ENCODE results near the gene ZNF26. TPM values are rescaled to one million over a fixed set of nuclear protein-coding genes. Genes with fewer than 3 reads are reported as not detected.

ZNF26 gene
- total RNA-seq, 2 experiments from 2014 or later, result 19.5 to 20.8 TPM

- no peaks in the 10 kb centered on the region for H3K27me3 Mint-ChIP-seq (ENCODE audit: low read depth)
- CTCF ChIA-PET, result no interaction called here
- peaks cover 57% of the 10 kb centered on the region for H3K36me3 Mint-ChIP-seq (ENCODE audit: low read depth)
- peaks cover 60% of the 10 kb centered on the region for H3K9me3 Mint-ChIP-seq (ENCODE audit: insufficient read depth)
- H3K27ac Mint-ChIP-seq, result peak within 1 kb of the TSS; percentile 99
- H3K4me1 Mint-ChIP-seq (ENCODE audit: low read depth), result peaks cover 18% of the 10 kb centered on the region
- DNase-seq, result peak; percentile 98
- POLR2A ChIA-PET, result interaction anchor here (0.6 to 3.5 kb wide), 4 partner anchors 21 to 93 kb away, joined by 3 to 19 read pairs (median 4); partner anchors contain the start of genes ZNF10, ZNF26 and ZNF891
- ATAC-seq, result peak; percentile 97
- H3K4me3 Mint-ChIP-seq, result peak within 1 kb of the TSS; percentile 93
Observed at GRCh38 chr12:133037207-133038005, 51.2 kb downstream of the ZNF26 start, which contains the start of gene ZNF84. Gene ZNF84, plus strand, starts transcription at chr12:133037509. Its CDS starts 3,959 bp downstream, at chr12:133041468.

DNA sequence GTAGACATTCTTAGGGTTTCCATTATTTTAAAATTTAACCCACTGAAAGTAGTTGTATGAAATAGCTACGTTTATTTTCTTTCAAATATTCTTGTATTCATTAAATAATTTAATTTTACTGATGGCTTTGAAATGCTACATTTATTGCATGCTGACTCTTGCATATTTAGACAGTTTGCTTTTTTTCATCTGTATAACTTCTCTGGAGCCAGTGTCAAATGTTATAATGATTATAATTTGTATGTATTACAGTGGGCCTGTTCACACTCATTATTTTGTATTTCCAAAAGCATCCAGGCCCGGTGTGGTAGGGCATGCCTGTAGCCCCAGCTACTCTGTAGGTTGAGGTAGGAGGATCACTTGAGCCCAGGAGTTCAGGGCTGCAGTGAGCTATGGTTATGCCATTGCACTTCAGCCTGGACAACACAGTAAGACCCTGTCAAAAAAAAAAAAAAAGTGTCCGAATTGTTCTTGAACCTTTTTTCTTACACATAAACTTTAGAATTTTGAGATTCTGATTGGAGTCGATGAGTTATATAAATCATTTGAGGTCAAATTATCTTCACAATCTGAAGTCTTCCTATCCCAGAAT lies 52.0 kb downstream of the ZNF26 start:
- ATAC-seq, result no peak

GRCh38 chr12:133046698-133047097 lies 60.5 kb downstream of the ZNF26 start:
- POLR2A ChIA-PET, result no interaction called here

More for the DNA sequence above, 52.0 kb downstream of the ZNF26 start:
- Mint-ChIP-seq H3K4me1 (ENCODE audit: low read depth) (peaks cover 18% of the 10 kb centered on the region), H3K4me3 (peak overlapping the region; percentile 93), H3K36me3 (ENCODE audit: low read depth) (peaks cover 65% of the 10 kb centered on the region), H3K27me3 (ENCODE audit: low read depth) (no peaks in the 10 kb centered on the region), H3K9me3 (ENCODE audit: insufficient read depth) (peaks cover 67% of the 10 kb centered on the region), H3K27ac (peak overlapping the region; percentile 99)
- DNase-seq, result no peak
- CTCF ChIA-PET, result interaction anchor here (1.4 kb wide), 1 partner anchor 51 kb away, joined by 4 read pairs; no protein-coding TSS in a partner anchor
- POLR2A ChIA-PET, result interaction anchor here (0.6 to 3.5 kb wide), 5 partner anchors 20 to 170 kb away, joined by 3 to 19 read pairs (median 3); partner anchors contain the start of genes ZNF10, ZNF26 and ZNF891

GRCh38 chr12:133057446-133057845 lies 71.3 kb downstream of the ZNF26 start:
- CTCF ChIA-PET, result no interaction called here
- Mint-ChIP-seq H3K27ac (no peak overlapping the region), H3K36me3 (ENCODE audit: low read depth) (peaks cover 66% of the 10 kb centered on the region), H3K9me3 (ENCODE audit: insufficient read depth) (peaks cover 58% of the 10 kb centered on the region), H3K4me1 (ENCODE audit: low read depth) (no peaks in the 10 kb centered on the region), H3K27me3 (ENCODE audit: low read depth) (no peaks in the 10 kb centered on the region), H3K4me3 (no peak overlapping the region)
- no peak for DNase-seq
- POLR2A ChIA-PET, result no interaction called here
- ATAC-seq, result no peak

More at GRCh38 chr12:133046698-133047097, 60.5 kb downstream of the ZNF26 start:
- Mint-ChIP-seq H3K27me3 (ENCODE audit: low read depth) (no peaks in the 10 kb centered on the region), H3K4me1 (ENCODE audit: low read depth) (no peaks in the 10 kb centered on the region), H3K36me3 (ENCODE audit: low read depth) (peaks cover 94% of the 10 kb centered on the region), H3K27ac (no peak overlapping the region), H3K9me3 (ENCODE audit: insufficient read depth) (peaks cover 67% of the 10 kb centered on the region), H3K4me3 (no peak overlapping the region)
- DNase-seq (no peak), ATAC-seq (no peak)
- CTCF ChIA-PET, result no interaction called here

- DNase-seq (no peak), ATAC-seq (no peak)
- Mint-ChIP-seq H3K4me1 (ENCODE audit: low read depth) (no peaks in the 10 kb centered on the region), H3K27me3 (ENCODE audit: low read depth) (no peaks in the 10 kb centered on the region), H3K9me3 (ENCODE audit: insufficient read depth) (peaks cover 59% of the 10 kb centered on the region), H3K27ac (no peak overlapping the region), H3K4me3 (no peak overlapping the region), H3K36me3 (ENCODE audit: low read depth) (peaks cover 63% of the 10 kb centered on the region)
- CTCF ChIA-PET, result interaction anchor here (0.7 kb wide), 1 partner anchor 48 kb away, joined by 3 read pairs; no protein-coding TSS in a partner anchor
- POLR2A ChIA-PET, result interaction anchor here (0.8 kb wide), 1 partner anchor 21 kb away, joined by 3 read pairs; the partner anchor contains the start of gene ZNF84
Observed at GRCh38 chr12:133058203-133059113, 72.3 kb downstream of the ZNF26 start.

DNA sequence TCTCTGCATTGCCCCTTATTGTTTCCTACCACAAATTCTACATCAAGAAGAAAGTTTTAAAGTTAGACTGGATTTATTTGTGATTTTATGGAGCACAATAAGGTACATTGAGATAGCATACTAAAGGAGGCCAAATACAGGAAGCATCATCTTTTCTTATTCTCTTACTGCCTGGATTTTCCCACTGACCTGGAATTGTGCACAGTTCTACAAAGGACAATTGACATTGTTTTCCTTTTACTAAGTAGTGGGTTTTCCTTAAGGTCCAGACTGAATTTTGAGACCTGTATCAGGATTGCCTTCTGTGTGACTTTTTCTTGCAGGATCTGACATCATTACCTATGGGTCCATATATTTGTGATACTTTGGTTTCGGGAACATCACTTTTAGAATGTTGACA lies 75.8 kb downstream of the ZNF26 start:
- Mint-ChIP-seq H3K27ac (no peak overlapping the region), H3K9me3 (ENCODE audit: insufficient read depth) (peaks cover 75% of the 10 kb centered on the region), H3K4me3 (no peak overlapping the region), H3K36me3 (ENCODE audit: low read depth) (peaks cover 45% of the 10 kb centered on the region), H3K4me1 (ENCODE audit: low read depth) (no peaks in the 10 kb centered on the region), H3K27me3 (ENCODE audit: low read depth) (no peaks in the 10 kb centered on the region)
- CTCF ChIA-PET, result no interaction called here
- ATAC-seq (no peak), DNase-seq (no peak)
- POLR2A ChIA-PET, result no interaction called here

DNA sequence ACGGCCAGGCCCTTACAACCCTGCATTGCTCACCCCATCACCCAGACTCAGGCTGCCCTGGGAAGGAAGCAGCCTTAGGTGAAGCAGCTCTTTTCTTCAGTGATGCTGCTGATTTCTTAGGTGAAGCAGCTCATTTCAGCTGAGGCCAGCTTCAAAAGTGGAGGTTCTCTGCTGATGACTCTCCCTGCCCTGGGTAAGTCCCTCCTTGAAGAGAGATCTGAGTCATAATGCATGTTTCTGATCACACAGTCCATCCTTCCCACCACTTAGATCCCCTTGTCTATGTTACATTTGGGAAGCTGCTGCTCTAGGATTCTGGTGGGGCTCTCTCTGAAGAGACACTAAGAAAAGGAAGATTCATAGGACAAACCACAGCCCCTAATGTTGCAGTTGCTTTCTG lies 77.4 kb downstream of the ZNF26 start:
- ATAC-seq (no peak), DNase-seq (no peak)
- no peaks in the 10 kb centered on the region for H3K27me3 Mint-ChIP-seq (ENCODE audit: low read depth)
- H3K4me1 Mint-ChIP-seq (ENCODE audit: low read depth), result no peaks in the 10 kb centered on the region
- no peak overlapping the region for H3K4me3 Mint-ChIP-seq
- CTCF ChIA-PET, result no interaction called here
- POLR2A ChIA-PET, result no interaction called here
- no peak overlapping the region for H3K27ac Mint-ChIP-seq
- H3K36me3 Mint-ChIP-seq (ENCODE audit: low read depth), result peaks cover 29% of the 10 kb centered on the region
- peaks cover 68% of the 10 kb centered on the region for H3K9me3 Mint-ChIP-seq (ENCODE audit: insufficient read depth)

- CTCF ChIA-PET, result no interaction called here
- Mint-ChIP-seq H3K27ac (no peak overlapping the region), H3K9me3 (ENCODE audit: insufficient read depth) (peaks cover 31% of the 10 kb centered on the region)
Observed at GRCh38 chr12:133073836-133074235, 87.7 kb downstream of the ZNF26 start.

More at GRCh38 chr12:133073836-133074235, 87.7 kb downstream of the ZNF26 start:
- DNase-seq, result no peak
- Mint-ChIP-seq H3K4me3 (no peak overlapping the region), H3K4me1 (ENCODE audit: low read depth) (no peaks in the 10 kb centered on the region), H3K27me3 (ENCODE audit: low read depth) (no peaks in the 10 kb centered on the region), H3K36me3 (ENCODE audit: low read depth) (peaks cover 12% of the 10 kb centered on the region)
- POLR2A ChIA-PET, result no interaction called here
- ATAC-seq, result no peak

Other genes with a start within 250 kb of the ZNF26 start
- gene ANKLE2, start 224.5 kb upstream of the ZNF26 start, total RNA-seq, result 100 to 1,000 TPM in 1 of 2 experiments, 10 to 100 TPM in 1; 95.7 to 101 TPM
- gene GOLGA3, start 157.5 kb upstream of the ZNF26 start, total RNA-seq, result 10 to 100 TPM; 63.7 to 69.3 TPM
- gene CHFR, start 98.8 kb upstream of the ZNF26 start, total RNA-seq, result 10 to 100 TPM; 88.0 to 90.6 TPM
- gene ZNF605, start 30.1 kb upstream of the ZNF26 start, total RNA-seq, result 1 to 10 TPM; 9.6 to 9.9 TPM
- 10 to 100 TPM; 27.2 to 28.7 TPM for gene ZNF84, start 51.1 kb downstream of the ZNF26 start, total RNA-seq
- 10 to 100 TPM; 14.1 to 17.1 TPM for gene ZNF140, start 94.6 kb downstream of the ZNF26 start, total RNA-seq
- gene ZNF891, start 143.9 kb downstream of the ZNF26 start, total RNA-seq, result 1 to 10 TPM; 1.9 to 2.3 TPM
- gene ZNF10, start 144.3 kb downstream of the ZNF26 start, total RNA-seq, result 1 to 10 TPM; 8.1 to 8.5 TPM
- 10 to 100 TPM; 18.0 to 19.6 TPM for gene ZNF268, start 195.1 kb downstream of the ZNF26 start, total RNA-seq
- not detected for gene ANHX, start 249.5 kb downstream of the ZNF26 start, total RNA-seq